HG03378 (cell line): ENCODE measurements around the gene RIMBP2.
"Not testable (repeated sequence)": the region's sequence is repeated elsewhere in the genome, so short reads cannot be mapped to it uniquely, and the experiment has no call there.

Experiments used
- ATAC-seq: cut with Tn5 transposase; IDR thresholded peaks from one replicate; pipeline ENCODE4 v1.9.1; 2021; ENCODE audit warnings: mild to moderate bottlenecking, moderate library complexity; ENCODE audit not compliant: unreplicated experiment

Gene RIMBP2

GRCh38 chr12:130609966-130610365 is 106.1 kb downstream of the RIMBP2 start:
- no peak for ATAC-seq

GRCh38 chr12:130608831-130609230 is 107.3 kb downstream of the RIMBP2 start:
- ATAC-seq: no peak

- ATAC-seq: no peak
Measured at GRCh38 chr12:130608132-130608531, 108.0 kb downstream of the RIMBP2 start.

GRCh38 chr12:130606231-130606630 is 109.9 kb downstream of the RIMBP2 start:
- ATAC-seq: no peak

- ATAC-seq: no peak
Measured at GRCh38 chr12:130603396-130603965, 112.6 kb downstream of the RIMBP2 start.

- no peak for ATAC-seq
Measured at GRCh38 chr12:130602251-130602650, 113.8 kb downstream of the RIMBP2 start.

DNA sequence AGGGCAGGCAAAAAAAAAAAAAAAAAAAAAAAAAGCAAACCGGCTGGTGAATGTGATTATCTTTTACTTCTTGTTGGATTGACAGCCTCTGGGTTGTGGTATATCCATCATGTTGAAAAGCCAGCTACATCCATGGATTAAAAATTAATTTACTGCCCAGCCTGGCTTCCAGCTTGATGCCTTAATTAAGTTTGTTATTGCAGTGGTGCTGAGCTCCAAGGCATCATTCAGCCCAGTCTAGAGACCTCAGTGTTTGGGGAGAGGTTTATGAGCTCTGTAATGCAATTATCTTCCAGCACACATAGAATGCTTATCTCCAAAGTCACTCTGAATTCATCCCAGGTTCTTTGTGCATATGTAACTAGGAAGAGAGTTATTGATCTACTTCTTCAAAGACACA is 114.8 kb downstream of the RIMBP2 start:
- ATAC-seq: no peak

DNA sequence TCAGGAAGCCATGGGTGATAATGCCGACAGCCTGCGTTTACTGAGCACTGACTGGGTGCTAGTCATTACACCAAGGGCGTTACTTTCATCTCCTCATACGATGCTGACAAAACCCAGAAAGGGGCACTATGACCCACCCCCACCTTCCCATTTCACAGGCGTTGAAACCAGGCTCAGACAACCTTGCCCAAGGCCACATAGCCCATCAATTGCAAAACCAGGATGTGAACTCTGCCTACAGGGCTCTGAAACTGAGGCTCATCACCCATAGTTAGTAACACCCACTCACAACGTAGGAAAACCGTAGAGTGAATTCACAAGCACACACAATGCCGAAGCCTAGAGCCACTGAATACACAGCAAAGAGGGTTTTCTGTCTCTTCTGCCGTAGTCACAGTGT is 119.9 kb downstream of the RIMBP2 start:
- no peak for ATAC-seq

DNA sequence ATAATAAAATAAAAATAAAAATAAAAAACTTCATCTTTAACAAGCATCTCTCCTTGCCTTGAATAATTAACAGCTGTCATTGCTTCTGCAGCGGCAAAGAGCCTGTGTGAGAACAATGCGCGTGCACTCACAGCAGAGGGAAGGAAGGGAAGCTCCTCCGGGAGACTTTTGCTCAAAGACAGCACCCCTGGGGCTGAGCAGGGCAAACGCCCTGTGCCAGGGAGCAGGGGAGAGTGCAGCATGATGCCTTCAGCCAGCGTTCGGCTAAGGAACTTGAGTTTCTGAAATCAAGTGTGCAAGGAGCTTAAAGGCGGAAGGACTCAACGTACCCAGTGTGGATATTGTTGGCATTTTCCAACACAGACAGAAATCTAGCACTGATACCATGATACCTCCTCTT is 120.5 kb downstream of the RIMBP2 start:
- no peak for ATAC-seq

- no peak for ATAC-seq
Measured at GRCh38 chr12:130593056-130593455, 123.0 kb downstream of the RIMBP2 start.

DNA sequence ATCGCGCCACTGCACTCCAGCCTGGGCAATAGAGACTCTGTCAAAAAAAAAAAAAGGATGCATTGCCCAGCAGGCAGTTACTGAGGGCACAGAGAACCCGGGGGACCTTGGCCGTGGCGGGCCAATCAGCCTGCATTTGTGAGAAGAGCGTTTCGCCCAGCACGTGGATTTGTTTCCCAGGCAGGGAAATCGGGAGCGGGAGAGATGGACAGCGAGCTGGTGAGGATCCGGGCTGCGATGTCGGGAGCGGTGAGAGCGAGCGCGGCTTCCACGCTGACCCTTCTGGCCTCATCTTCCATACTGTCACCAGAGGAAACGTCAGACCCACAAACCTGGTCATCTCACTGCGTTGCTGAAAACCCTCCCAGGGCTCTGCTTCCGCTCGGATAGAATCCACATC is 123.5 kb downstream of the RIMBP2 start:
- ATAC-seq: no peak

DNA sequence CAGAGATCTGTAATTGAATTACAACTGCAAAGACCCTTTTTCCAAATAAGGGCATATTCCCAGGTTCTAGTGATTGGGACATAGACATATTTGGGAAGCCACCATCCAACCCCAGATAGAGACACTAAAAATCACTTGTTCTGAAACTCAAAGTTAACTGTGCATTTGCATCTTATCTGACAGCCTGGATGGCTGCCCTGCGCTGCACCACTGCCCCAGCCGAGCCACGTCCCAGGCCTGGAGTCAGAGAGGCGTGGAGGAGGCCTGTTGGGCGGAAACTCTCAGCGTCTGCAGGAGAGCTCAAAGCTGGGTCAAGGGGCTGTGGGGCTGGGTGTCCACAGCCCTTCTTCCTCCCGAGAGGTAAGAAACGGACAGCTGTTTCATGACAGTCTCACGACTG is 124.4 kb downstream of the RIMBP2 start:
- ATAC-seq: no peak

- no peak for ATAC-seq
Measured at GRCh38 chr12:130590685-130591084, 125.4 kb downstream of the RIMBP2 start.

- no peak for ATAC-seq
Measured at GRCh38 chr12:130589540-130590317, 126.4 kb downstream of the RIMBP2 start.

DNA sequence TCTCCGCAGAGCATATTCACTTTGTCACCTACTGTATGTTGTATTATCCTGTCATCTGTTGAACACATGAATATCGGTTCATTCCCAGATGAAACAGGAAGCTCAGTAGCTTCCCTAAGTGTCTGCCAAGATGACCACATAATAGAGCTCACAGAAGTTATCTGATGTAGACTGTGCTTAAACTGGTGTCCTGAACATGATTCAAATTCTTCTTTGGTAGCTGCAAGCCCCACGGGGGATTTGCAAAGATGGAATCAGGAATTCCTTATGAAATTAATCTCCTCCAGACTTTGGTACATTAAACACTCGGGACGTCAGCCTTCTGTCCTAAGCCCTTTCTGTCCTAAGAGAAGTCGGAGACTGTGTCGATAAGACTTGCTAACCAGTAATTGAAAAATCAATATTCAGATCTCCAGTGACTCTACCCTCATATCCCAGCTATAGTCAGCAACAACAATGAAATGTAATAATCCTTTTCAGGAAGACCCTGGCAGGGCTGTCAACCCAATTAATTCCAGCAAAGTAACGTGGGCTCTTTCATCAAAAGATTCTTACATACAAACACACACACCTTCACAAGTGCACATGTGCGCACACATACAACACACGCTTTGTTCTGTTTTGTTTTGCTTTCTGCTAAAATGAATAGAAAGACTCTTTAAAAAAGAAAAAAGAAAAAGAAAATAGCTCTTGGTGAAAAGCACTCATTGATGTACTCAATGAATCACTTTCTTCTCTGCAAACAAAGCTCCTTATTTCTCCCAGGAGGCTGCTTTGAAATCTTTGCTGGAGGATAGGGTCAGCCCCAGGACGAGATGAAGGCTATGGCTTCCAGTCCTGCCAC is 127.2 kb downstream of the RIMBP2 start:
- ATAC-seq: no peak

DNA sequence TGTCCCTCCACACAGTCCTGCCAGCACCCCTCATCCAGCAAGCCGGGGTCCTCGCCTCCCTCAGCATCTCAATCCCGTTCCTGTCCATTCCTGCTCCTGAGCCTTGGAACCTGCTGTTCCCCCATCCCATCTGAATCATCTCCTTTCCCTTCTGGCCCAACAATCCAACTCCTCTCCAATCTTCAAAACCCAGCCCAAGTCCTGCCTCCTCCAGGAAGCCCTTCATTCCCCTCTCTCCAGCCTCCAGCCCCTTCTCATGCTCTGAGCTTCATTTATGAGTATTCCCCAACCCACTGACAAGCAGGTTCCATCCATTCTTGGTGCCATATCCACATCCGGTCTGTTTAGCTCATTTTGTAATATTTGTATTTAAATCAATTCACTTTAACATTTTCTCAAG is 128.1 kb downstream of the RIMBP2 start:
- no peak for ATAC-seq

DNA sequence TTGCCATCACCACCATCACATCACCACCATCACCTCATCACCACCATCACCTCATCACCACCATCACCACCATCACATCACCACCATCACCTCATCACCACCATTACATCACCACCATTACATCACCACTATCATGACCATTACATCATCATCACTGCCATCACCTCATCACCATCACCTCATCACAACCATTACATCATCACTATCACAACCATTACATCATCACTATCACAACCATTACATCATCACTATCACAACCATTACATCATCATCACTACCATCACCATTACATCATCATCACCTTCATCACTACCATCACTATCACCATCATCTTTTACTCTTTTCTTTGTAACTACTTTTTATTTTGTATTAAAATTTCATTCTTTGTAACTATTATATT is 131.6 kb downstream of the RIMBP2 start:
- ATAC-seq: not testable (repeated sequence)

DNA sequence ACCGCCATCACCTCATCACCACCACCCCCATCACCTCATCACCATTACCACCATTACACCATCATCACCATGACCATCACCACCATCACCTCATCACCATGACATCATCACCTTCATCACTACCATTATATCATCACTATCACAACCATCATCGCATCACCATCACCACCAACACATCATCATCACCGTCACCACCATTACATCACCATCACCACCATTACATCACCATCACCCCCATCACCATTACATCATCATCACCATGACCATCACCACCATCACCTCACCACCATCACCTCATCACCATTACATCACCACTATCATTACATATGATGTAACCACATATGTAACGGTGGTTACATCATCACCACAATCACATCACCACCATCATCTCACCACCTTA is 132.3 kb downstream of the RIMBP2 start:
- no peak for ATAC-seq

GRCh38 chr12:130583317-130583716 is 132.8 kb downstream of the RIMBP2 start:
- no peak for ATAC-seq

DNA sequence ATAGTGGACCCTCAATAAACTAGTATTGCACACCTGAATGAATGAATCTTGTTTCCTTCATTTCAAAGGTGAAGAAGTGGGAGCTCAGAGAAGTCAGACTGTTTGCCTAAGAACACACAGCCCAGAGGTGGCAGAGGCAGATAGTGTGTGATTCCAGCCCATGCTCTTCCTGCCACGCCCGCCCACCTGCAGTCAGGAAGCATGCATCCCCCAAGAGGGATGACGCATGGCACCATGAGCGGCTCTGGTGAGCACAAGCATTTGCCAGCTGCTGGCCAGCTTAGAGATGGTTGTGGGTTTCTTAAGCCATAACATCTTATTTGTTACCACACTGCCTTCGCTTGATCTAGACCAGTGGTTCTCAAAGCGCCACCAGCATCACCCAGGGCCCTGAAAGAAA is 133.8 kb downstream of the RIMBP2 start:
- ATAC-seq: no peak

- no peak for ATAC-seq
Measured at GRCh38 chr12:130581782-130582181, 134.3 kb downstream of the RIMBP2 start.

GRCh38 chr12:130579231-130579630 is 136.9 kb downstream of the RIMBP2 start:
- no peak for ATAC-seq
